Left lobe of liver (tissue), 2 donors: ENCODE data around the gene ATAD1. TPM values are rescaled to one million over a fixed set of nuclear protein-coding genes. Genes with fewer than 3 reads are reported as not detected.

Experiments used
- ATAC-seq: fragments of 200-7000 bp; cut with Tn5 transposase; one replicate; pipeline ENCODE4 v1.9.1; 2020; ENCODE audit warnings: mild to moderate bottlenecking, moderate library complexity
- DNase-seq: peaks from one replicate; pipeline ENCODE4 v3.0.0-alpha.2; 2020; ENCODE audit warnings: low spot score
- total RNA-seq: library from RNA; stranded (reverse); gene quantifications from one replicate; pipeline ENCODE4 v1.2.1, GENCODE V29; 2021
- donor health status: DM: no; HTN: no; CAD: no; lungs with moderate emphysema.
- donor health status: DM: no; HTN: yes; CAD: no.

The ATAD1 gene
- total RNA-seq, 1 donor from 2014 or later = 20.6 TPM

DNA sequence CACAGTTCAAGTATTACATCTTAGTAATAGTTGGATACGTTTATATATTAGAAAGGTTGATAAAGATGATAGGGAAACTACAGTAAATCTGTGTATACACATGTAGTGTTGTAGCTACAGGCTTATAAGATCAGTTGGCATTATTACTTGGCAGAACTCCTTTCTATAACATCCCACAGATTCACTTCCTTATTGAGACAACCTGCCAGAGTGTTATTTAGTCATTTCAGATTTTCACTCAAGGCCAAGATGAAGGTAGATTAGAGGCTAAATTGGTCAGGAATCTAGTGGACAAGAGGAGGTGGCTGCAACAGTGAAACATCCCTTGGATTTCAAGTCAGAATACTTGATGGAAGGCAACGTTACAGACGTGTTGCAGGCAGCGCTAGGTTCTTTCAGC, 95.3 kb downstream of the ATAD1 start:
- no peak for ATAC-seq
- no peak for DNase-seq

DNA sequence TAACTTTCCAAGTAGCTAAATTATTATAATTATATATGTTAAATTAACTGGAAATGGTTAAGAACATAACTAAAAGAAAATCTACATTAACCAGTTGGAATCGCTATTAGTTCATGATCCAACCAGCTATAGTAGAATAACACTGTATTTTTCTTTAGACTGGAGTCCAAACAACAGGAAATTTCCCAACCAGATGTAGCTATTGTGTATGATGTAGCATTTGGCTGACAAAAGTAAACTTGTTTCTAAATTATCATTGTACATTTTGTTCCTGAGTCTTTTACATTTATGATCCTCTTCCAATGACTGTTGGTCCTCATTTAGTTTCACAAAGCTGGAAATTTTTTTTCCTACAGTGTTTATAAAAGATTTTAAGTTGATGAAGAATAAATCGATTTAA, 96.2 kb downstream of the ATAD1 start:
- DNase-seq = no peak
- ATAC-seq = no peak

DNA sequence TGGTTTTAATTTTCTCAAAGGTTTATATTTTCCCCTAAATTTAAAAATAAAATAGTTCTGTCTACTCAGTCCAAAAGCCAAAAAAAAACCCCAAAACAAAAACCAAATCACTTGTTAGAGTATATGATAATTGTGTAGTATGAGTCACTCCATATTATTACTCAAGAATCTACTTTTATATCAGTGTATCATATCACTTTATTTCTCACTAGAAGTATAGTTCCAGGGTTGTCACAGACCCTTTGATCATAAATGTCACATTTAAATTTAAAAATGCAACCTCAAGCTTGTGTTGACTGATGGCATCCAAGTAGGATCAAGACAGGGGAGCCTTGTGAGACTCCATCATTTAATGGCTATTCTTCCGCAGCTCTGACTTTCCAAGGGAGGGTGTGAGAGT, 97.4 kb downstream of the ATAD1 start:
- DNase-seq = no peak
- no peak for ATAC-seq

DNA sequence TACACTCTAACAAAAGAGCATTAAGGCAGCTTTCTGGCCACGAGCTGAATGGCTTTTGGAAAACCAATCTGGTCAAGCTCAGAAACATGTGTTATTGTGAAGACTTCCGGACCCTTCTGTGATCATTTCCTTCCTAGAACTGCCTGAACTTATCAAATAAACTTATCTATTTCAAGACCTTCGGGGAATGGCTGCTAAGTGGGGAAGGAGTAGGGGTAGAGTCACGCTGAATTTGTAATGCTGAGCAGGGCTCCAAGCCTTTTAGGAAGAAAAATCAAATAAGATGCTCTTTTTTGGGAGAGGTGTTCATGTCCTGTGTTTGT, 101.7 kb downstream of the ATAD1 start:
- DNase-seq (no peak), ATAC-seq (no peak)

DNA sequence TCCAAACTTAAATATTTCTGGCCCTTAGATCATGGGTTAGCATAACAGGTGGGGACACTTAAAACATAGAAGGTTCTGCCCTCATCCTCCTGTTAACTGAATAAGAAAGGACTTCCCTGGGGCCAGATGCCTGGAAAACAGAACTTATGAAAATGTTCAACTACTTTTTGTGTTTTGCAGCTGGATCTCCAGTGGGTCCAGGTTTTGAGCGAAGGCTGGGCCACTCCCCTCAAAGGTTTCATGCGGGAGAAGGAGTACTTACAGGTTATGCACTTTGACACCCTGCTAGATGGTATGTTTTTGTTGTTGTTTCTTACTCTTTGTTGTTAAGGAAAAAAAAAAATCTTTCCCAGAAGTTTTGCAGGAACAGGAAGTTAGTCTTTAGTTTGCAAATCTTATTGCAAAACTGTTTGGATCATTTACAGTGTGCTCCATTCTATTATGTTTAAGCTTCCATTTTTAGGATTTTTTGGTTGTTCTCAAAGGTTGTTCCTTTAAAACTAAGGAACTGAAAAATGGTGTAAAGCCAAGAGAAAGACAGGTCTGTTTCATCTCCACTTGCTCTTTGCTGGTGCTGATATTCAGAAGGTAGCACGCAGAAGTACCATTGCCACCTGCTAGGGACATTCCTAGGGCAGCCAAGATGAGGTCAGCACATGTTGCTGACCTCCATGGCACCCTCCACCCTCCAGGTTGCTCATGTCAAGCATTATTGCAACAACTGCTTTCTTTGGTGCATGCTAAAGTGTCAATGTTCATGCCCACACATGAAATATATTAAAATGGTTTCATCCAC, 102.3 kb downstream of the ATAD1 start:
- DNase-seq (no peak), ATAC-seq (peak; percentile 56)

DNA sequence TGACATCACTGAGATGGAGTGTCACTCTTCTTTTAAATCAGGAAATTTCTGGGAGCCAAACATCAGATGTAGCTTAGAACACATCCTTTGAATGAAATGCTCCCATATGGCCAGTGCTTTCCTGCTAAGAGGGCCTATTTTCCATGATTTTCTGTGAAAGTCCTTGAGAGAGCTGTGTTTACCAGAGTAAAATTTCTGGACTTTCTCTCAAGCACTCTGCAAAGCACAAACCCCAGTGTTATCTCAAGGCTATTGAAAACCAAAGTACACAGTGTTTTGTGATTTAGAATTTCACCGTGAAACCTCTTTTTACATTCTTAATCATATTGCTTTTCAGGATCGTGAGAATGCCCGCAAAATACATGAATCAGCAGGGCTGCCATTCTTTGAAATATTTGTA, 104.3 kb downstream of the ATAD1 start:
- no peak for DNase-seq
- no peak for ATAC-seq

DNA sequence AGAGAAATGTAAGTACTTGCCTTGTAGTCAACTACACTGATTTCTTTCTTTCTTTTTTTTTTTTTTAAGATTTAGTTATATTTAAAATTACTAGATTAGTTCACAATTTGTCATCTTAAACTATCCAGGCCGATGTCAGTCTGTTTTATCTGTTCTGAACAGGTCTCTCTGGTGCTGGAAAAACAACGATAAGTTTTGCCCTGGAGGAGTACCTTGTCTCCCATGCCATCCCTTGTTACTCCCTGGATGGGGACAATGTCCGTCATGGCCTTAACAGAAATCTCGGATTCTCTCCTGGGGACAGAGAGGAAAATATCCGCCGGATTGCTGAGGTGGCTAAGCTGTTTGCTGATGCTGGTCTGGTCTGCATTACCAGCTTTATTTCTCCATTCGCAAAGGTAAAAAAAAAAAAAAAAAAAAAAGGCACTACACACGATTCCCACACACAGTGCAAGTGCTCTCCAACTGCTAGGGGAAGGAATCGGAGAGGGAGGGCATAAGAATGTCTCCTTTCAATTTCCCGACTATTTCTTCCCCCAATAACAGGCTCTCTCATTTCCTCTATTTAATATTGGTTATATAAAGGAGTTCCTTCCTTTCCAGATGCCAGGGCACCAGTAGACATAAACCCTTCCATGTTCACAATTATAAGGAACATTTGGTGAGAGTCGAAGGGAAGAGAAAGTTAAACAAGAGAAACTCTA, 105.0 kb downstream of the ATAD1 start:
- DNase-seq (no peak), ATAC-seq (no peak)

DNA sequence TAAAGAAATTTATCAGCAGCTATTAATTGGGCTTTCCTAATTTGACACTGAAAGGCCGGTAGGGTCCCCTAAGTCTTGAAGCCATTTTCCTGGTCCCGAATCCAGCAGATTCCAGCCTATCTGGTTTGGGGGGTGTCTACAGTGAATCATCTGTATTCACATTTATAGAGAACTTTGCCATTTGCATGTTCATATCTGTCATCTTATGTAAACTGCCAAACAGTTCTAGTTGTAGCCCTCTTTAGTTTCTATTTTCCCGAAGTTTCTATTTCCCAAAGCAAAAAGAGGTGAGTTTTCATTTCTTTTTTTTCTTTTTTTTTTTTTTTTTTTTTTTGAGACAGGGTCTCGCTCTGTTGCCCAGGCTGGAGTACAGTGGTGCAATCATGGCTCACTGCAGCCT, 110.8 kb downstream of the ATAD1 start:
- DNase-seq = no peak
- ATAC-seq = no peak

DNA sequence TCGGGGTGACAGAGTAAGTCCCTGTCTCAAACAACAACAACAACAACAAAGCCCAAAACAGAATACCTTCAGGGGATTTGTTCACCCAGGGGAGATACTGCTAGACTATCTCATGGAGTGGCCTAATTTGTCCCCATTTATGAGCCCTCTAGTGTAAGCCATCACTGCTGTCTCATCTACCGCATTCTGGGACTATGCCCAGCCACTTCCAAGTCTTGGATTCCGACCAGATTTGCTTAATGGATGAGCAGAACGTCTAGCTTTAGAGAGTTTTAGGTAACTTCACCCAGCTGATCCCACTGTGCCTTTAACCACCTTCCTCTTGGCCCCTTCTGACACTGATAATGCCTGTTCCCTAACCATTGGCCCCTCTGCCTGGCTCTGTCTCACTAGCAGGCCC, 111.3 kb downstream of the ATAD1 start:
- DNase-seq (peak; percentile 56), ATAC-seq (peak; percentile 26)

DNA sequence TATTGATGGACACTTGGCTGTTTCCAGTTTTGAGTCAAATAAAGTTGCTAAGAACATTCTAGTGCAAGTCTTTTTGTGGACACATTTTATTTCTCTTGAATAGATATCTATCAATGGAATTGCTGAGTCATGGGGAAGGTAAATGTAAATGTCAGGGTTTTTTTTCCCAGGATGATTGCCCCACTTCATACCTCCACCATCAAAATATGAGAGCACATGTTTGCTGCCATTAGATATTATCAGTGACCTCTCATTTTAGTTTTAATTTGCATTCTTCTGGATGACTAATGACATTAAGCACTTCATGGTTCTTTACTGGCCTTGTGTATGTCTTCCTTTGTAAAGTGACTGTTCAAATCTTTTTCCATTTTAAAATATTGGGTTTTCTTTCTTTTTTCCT, 112.7 kb downstream of the ATAD1 start:
- no peak for ATAC-seq

DNA sequence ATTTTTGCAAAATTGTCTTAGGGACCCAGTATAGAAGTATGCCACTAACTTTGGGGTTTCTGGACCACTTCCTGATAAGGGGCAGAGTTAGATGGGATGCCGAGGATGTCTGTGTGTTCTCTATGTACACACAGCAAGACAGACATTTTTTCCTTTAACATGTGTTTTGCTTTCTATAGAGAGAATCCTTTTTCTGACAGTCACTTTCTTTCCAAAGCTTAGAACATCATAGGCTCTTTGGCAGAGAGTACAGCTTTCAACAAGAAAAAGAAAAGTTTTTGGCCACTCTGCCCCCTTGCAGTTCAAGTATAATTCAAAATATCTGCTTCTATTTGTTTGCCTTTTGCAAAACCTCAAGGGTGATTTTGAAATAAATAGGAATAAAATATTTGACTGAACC, 114.3 kb downstream of the ATAD1 start:
- peak; percentile 1 for ATAC-seq
- no peak for DNase-seq

More for the DNA sequence above, 112.7 kb downstream of the ATAD1 start:
- no peak for DNase-seq

DNA sequence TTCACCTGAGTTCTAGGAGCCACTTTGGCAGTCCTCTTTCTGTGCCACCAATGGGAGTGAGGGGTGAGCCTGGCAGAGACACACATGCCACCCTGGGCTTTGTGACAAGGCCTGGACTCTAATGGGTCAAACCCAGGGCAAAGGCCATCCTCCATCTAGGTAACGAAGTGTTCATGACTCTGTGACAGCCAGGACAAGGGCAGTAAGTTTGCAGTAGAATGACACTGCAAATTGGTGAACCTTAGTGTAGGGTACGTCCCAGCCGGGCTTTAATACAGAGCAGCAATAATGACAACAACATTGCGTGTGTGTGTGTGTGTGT, 115.1 kb downstream of the ATAD1 start:
- ATAC-seq (peak; percentile 86), DNase-seq (peak; percentile 93)

DNA sequence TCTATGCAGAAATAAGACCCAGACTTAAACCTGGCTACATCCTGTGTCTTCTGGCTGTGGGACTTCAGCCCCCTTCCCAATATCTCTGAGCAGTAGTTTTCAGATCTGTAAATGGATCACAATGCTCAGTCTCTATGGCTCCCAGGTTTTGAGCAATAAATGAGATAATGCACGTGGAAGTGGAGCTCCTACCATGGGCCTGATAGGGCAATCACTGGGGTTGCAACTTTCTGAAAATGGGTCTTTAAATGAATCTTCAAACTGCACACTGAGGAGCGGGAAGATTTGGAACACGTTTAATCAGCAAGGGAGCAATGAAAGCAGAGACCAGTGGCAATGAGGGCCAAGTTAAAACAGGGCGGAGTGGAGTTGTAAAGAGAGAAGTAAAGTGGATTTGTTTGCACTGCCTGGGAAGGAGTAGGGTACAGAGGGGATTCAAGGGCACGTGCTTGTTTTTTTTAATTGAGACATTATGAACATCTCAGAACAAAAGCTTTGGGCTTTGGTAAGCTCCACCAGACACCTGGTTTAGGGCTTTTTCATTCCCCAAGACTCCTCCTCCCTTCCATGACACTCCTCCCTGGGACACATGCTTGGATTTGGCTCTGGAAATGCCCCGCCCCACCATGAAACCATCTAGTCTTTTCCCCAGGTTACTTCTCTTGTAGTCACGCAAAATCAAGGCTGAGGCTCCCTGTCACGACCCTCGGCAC, 115.6 kb downstream of the ATAD1 start:
- DNase-seq (no peak), ATAC-seq (peak; percentile 63)

Other genes starting within 250 kb of the ATAD1 start
- 120 TPM for gene PAPSS2, start 158.3 kb downstream of the ATAD1 start, total RNA-seq
- gene KLLN, start 45.3 kb upstream of the ATAD1 start, total RNA-seq = 0.68 TPM
- gene PTEN, start 45.4 kb upstream of the ATAD1 start, total RNA-seq = 41.5 TPM